C4-2B (cell line): ENCODE data around the gene IRX5.

ENCODE experiments used
- H3K27ac ChIP-seq: fragments of 450-650 bp; 2 replicates; pipeline ENCODE4 v1.5.1; 2017
- CTCF ChIP-seq: fragments of 450-650 bp; conservative IDR thresholded peaks from 2 replicates; pipeline ENCODE4 v1.5.1; 2017; ENCODE audit warnings: mild to moderate bottlenecking
- ZFX ChIP-seq: fragments of 450-650 bp; IDR thresholded peaks from 2 replicates; pipeline ENCODE4 v1.6.1; 2017

The IRX5 gene

GRCh38 chr16:54930869-54931119 lies 129 bp downstream of the IRX5 start:
- TF ChIP-seq ZFX (no peak; the same call in 1 of the 2 replicates), CTCF (0 out of 2 replicates have a peak, but pooled peaks have one; percentile 11)
- H3K27ac ChIP-seq, result peak overlapping the region; percentile 81

- H3K27ac ChIP-seq, result peak overlapping the region; percentile 81
Measured at GRCh38 chr16:54931120-54932014, 702 bp downstream of the IRX5 start.

GRCh38 chr16:54932021-54932660 lies 1.5 kb downstream of the IRX5 start:
- peak overlapping the region; percentile 81; the same call in 1 of the 2 replicates for H3K27ac ChIP-seq
- TF ChIP-seq CTCF (no peak), ZFX (no peak)

More at GRCh38 chr16:54931120-54932014, 702 bp downstream of the IRX5 start:
- TF ChIP-seq CTCF (no peak), ZFX (peak; percentile 40; the same call in 1 of the 2 replicates)

- no peak overlapping the region for H3K27ac ChIP-seq
- TF ChIP-seq CTCF (no peak), ZFX (no peak)
Measured at GRCh38 chr16:54932737-54933254, 2.1 kb downstream of the IRX5 start.

- H3K27ac ChIP-seq, result no peak overlapping the region
- TF ChIP-seq ZFX (no peak), CTCF (no peak)
Measured at GRCh38 chr16:54933281-54934011, 2.8 kb downstream of the IRX5 start.

GRCh38 chr16:54934481-54935265 lies 4.0 kb downstream of the IRX5 start:
- no peak overlapping the region for H3K27ac ChIP-seq
- TF ChIP-seq ZFX, result no peak
- TF ChIP-seq CTCF, result no peak
